ENCODE results near the gene MTX1. TPM values are rescaled to one million over a fixed set of nuclear protein-coding genes. Genes with fewer than 3 reads are reported as not detected.

The MTX1 gene
- total and polyA plus RNA-seq, 9 of the 15 experiments (the other 6 are each of a cell fraction or from before 2014, with no cell fraction given) = 29.1 to 98.4 (median 66.9) TPM

GRCh38 chr1:155244368-155245162 is 36.1 kb downstream of the MTX1 start (continued):
- TF ChIP-seq, protein P1, sequence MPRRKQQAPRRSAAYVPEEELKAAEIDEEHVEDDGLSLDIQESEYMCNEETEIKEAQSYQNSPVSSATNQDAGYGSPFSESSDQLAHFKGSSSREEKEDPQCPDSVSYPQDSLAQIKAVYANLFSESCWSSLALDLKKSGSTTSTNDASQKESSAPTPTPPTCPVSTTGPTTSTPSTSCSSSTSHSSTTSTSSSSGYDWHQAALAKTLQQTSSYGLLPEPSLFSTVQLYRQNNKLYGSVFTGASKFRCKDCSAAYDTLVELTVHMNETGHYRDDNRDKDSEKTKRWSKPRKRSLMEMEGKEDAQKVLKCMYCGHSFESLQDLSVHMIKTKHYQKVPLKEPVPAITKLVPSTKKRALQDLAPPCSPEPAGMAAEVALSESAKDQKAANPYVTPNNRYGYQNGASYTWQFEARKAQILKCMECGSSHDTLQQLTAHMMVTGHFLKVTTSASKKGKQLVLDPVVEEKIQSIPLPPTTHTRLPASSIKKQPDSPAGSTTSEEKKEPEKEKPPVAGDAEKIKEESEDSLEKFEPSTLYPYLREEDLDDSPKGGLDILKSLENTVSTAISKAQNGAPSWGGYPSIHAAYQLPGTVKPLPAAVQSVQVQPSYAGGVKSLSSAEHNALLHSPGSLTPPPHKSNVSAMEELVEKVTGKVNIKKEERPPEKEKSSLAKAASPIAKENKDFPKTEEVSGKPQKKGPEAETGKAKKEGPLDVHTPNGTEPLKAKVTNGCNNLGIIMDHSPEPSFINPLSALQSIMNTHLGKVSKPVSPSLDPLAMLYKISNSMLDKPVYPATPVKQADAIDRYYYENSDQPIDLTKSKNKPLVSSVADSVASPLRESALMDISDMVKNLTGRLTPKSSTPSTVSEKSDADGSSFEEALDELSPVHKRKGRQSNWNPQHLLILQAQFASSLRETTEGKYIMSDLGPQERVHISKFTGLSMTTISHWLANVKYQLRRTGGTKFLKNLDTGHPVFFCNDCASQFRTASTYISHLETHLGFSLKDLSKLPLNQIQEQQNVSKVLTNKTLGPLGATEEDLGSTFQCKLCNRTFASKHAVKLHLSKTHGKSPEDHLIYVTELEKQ (CRISPR knock-in tag; IDR thresholded peaks at IDR 0.05) = peak; percentile 43; the same call in 1 of the 2 replicates
- TF ChIP-seq ZNF197 (CRISPR knock-in tag; IDR thresholded peaks at IDR 0.05; ENCODE audit: low read depth) (peak; percentile 94), ZBTB9 (CRISPR knock-in tag; IDR thresholded peaks at IDR 0.05) (no peak), ZNF778 (CRISPR knock-in tag; IDR thresholded peaks at IDR 0.05) (no peak), ELF4 (CRISPR knock-in tag; IDR thresholded peaks at IDR 0.05) (peak; percentile 96), HNRNPUL1 (IDR thresholded peaks at IDR 0.05; ENCODE audit: low read length) (0 out of 2 replicates have a peak, but pooled peaks have one; percentile 63), SRSF1 (IDR thresholded peaks at IDR 0.05; ENCODE audit: low read depth, low read length) (peak; percentile 35; the same call in 1 of the 2 replicates), MYBL2 (IDR thresholded peaks at IDR 0.05; ENCODE audit: low read depth) (peak; percentile 96), MYBL2 (CRISPR knock-in tag; IDR thresholded peaks at IDR 0.05; ENCODE audit: borderline replicate concordance) (no peak), CBX3 (IDR thresholded peaks at IDR 0.05; ENCODE audit: borderline replicate concordance in 1 of 2, low read length in 2 of 2) (peak in 1 of 2 experiments; percentile 91; a peak in 2 of 3 replicates), SMARCE1 (IDR thresholded peaks at IDR 0.05) (peak; percentile 93), RBM25 (IDR thresholded peaks at IDR 0.05; ENCODE audit: low read depth, low read length, severe bottlenecking) (peak; percentile 85), CBX1 (IDR thresholded peaks at IDR 0.05; ENCODE audit: low read depth) (peak; percentile 67; the same call in 1 of the 2 replicates), RCOR1 (IDR thresholded peaks at IDR 0.05; ENCODE audit: borderline replicate concordance in 1 of 2, low read depth in 2 of 2, low read length in 2 of 2) (peak in 1 of 2 experiments; percentile 93; a peak in 3 of 4 replicates), SAFB (IDR thresholded peaks at IDR 0.05; ENCODE audit: borderline replicate concordance, low read depth, low read length) (no peak), NR4A1 (CRISPR knock-in tag; IDR thresholded peaks at IDR 0.05) (no peak), NR4A1 (tag; IDR thresholded peaks at IDR 0.05) (peak; percentile 90), HDAC8 (tag; IDR thresholded peaks at IDR 0.05) (peak; percentile 70; the same call in 1 of the 2 replicates)
- TF ChIP-seq, protein P2, sequence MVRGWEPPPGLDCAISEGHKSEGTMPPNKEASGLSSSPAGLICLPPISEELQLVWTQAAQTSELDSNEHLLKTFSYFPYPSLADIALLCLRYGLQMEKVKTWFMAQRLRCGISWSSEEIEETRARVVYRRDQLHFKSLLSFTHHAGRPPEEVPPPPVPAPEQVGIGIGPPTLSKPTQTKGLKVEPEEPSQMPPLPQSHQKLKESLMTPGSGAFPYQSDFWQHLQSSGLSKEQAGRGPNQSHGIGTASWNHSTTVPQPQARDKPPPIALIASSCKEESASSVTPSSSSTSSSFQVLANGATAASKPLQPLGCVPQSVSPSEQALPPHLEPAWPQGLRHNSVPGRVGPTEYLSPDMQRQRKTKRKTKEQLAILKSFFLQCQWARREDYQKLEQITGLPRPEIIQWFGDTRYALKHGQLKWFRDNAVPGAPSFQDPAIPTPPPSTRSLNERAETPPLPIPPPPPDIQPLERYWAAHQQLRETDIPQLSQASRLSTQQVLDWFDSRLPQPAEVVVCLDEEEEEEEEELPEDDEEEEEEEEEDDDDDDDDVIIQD (CRISPR knock-in tag; IDR thresholded peaks at IDR 0.05) = peak; percentile 19; the same call in 1 of the 2 replicates

Measured in K562 (cell line).